HG03469 (cell line): ENCODE measurements around the gene AXIN1.
"Not testable (repeated sequence)": the region's sequence is repeated elsewhere in the genome, so short reads cannot be mapped to it uniquely, and the experiment has no call there.

Experiments
- ATAC-seq: cut with Tn5 transposase; IDR thresholded peaks from one replicate; pipeline ENCODE4 v1.9.1; 2021; ENCODE audit warnings: mild to moderate bottlenecking, moderate library complexity, moderate number of reproducible peaks; ENCODE audit not compliant: unreplicated experiment

AXIN1 gene

GRCh38 chr16:352547-353403 is at the start of gene AXIN1:
Gene AXIN1 (minus strand): TSS chr16:352723. CDS start chr16:347025, 5,698 bp downstream.
- ATAC-seq: no peak

GRCh38 chr16:401468-402348 is 49.2 kb upstream of the AXIN1 start, which contains the start of gene DECR2:
Gene DECR2 (plus strand): TSS chr16:401885. CDS start chr16:401964, 79 bp downstream.
- ATAC-seq: no peak

- ATAC-seq: no peak
These were observed 47.6 kb upstream of the AXIN1 start for GRCh38 chr16:400061-400591.

- ATAC-seq: no peak
These were observed 47.0 kb upstream of the AXIN1 start for GRCh38 chr16:399340-400019.

- ATAC-seq: no peak
These were observed 46.2 kb upstream of the AXIN1 start for GRCh38 chr16:398561-399339.

- ATAC-seq: no peak
These were observed 45.3 kb upstream of the AXIN1 start for GRCh38 chr16:397736-398332.

- no peak for ATAC-seq
These were observed 44.7 kb upstream of the AXIN1 start, which contains the start of gene NME4 for GRCh38 chr16:397135-397661. Gene NME4 (plus strand): TSS chr16:397199. CDS start chr16:397223, 24 bp downstream.

GRCh38 chr16:396605-397004 is 44.1 kb upstream of the AXIN1 start:
- no peak for ATAC-seq

- ATAC-seq: no peak
These were observed 43.7 kb upstream of the AXIN1 start for GRCh38 chr16:396199-396598.

- no peak for ATAC-seq
These were observed 40.0 kb upstream of the AXIN1 start for GRCh38 chr16:392450-393030.

GRCh38 chr16:391885-392335 is 39.4 kb upstream of the AXIN1 start:
- ATAC-seq: no peak

GRCh38 chr16:389352-389751 is 36.8 kb upstream of the AXIN1 start:
- no peak for ATAC-seq

- not testable (repeated sequence) for ATAC-seq
These were observed 35.5 kb upstream of the AXIN1 start for GRCh38 chr16:387761-388666.

- no peak for ATAC-seq
These were observed 34.2 kb upstream of the AXIN1 start for GRCh38 chr16:386641-387156.

- ATAC-seq: no peak
These were observed 31.0 kb upstream of the AXIN1 start for GRCh38 chr16:383326-384051.

GRCh38 chr16:381789-382717 is 29.5 kb upstream of the AXIN1 start, which contains the start of gene PGAP6:
Gene PGAP6 (minus strand): TSS chr16:381978. CDS start chr16:381821, 157 bp downstream.
- ATAC-seq: no peak
